A549 (cell line): ENCODE data around the gene GLOD4. TPM values are rescaled to one million over a fixed set of nuclear protein-coding genes. Genes with fewer than 3 reads are reported as not detected.

Experiments used
- ATAC-seq, 2 experiments: fragments of 200-7000 bp in 1 of 2; fragments of >200 bp in 1 of 2; cut with Nextera tagmentation in 1 of 2; cut with Tn5 transposase in 1 of 2; 3 replicates each; pipeline versions ENCODE4 v1.8.0 to v1.9.1; 2018 to 2020; ENCODE audit warnings: mild to moderate bottlenecking in 1 of 2, moderate library complexity in 1 of 2
- CTCF ChIA-PET: fragments of 300-600 bp; sonication (Branson Sonifier 250); formaldehyde crosslinking; extraction: SDS; loops from one replicate; lab custom pipeline; 2021; ENCODE audit warnings: antibody characterized with exemption, inconsistent platforms; lab: Yijun Ruan, JAX
- POLR2A ChIA-PET: fragments of 350-600 bp; formaldehyde crosslinking; extraction: SDS; loops from one replicate; lab custom pipeline; 2021; ENCODE audit warnings: antibody characterized with exemption, inconsistent platforms; lab: Yijun Ruan, JAX
- DNase-seq, 2 experiments: peaks; one replicate each; pipeline versions ENCODE4 v3.0.0 to v3.0.0-alpha.2; 2011 to 2016; ENCODE audit warnings: low read depth in 1 of 2, low spot score in 1 of 2
- FAIRE-seq: peaks from 2 replicates; lab custom pipeline; 2011; peaks lifted over from hg19 to GRCh38; lab: Jason Lieb, UNC
- H3K27ac ChIP-seq, 2 experiments: fragments of >200 bp; sonication (Bioruptor Twin); formaldehyde crosslinking; 3 replicates each; pipeline ENCODE4 v1.5.1; 2016 to 2017
- H3K4me1 ChIP-seq: fragments of >200 bp; sonication (Bioruptor Twin); formaldehyde crosslinking; 3 replicates; pipeline ENCODE4 v1.6.1; 2016
- H3K4me2 ChIP-seq: fragments of >200 bp; sonication (Bioruptor Twin); formaldehyde crosslinking; 3 replicates; pipeline ENCODE4 v1.6.1; 2016
- H3K4me3 ChIP-seq: fragments of >200 bp; sonication (Bioruptor Twin); formaldehyde crosslinking; 3 replicates; pipeline ENCODE4 v1.5.1; 2016
- H3K9me3 ChIP-seq: fragments of >200 bp; sonication (Bioruptor Twin); formaldehyde crosslinking; 3 replicates; pipeline ENCODE4 v1.6.1; 2016
- CBX2 ChIP-seq: fragments of 200-600 bp; sonication (generic); IDR thresholded peaks from 2 replicates; pipeline ENCODE4 v1.6.1; 2016; ENCODE audit warnings: low read depth, mild to moderate bottlenecking, borderline replicate concordance
- CHD2 ChIP-seq: fragments of 150-350 bp; IDR thresholded peaks from 2 replicates; pipeline ENCODE4 v1.6.1; 2014; ENCODE audit warnings: low read length; ENCODE audit not compliant: partially characterized antibody
- CHD4 ChIP-seq: fragments of 200-600 bp; sonication (generic); IDR thresholded peaks from 2 replicates; pipeline ENCODE4 v1.6.1; 2016; ENCODE audit warnings: antibody characterized with exemption, mild to moderate bottlenecking, borderline replicate concordance
- EHMT2 ChIP-seq: fragments of 200-600 bp; sonication (generic); IDR thresholded peaks from 2 replicates; pipeline ENCODE4 v1.6.1; 2016; ENCODE audit warnings: antibody characterized with exemption, low read depth, mild to moderate bottlenecking, moderate library complexity
- FOSB ChIP-seq: fragments of 250-450 bp; sonication (Bioruptor Pico); IDR thresholded peaks from 2 replicates; pipeline ENCODE4 v1.5.0; 2020; ENCODE audit warnings: mild to moderate bottlenecking, moderate library complexity
- FOXS1 ChIP-seq: fragments of 250-450 bp; sonication (Bioruptor Pico); IDR thresholded peaks from 2 replicates; pipeline ENCODE4 v1.5.0; 2020; ENCODE audit warnings: mild to moderate bottlenecking, moderate library complexity
- HES2 ChIP-seq: fragments of >200 bp; sonication (Bioruptor Twin); formaldehyde crosslinking; IDR thresholded peaks from 2 replicates; pipeline ENCODE4 v1.6.1; 2016
- HOXB13 ChIP-seq: fragments of 250-450 bp; sonication (Bioruptor Pico); IDR thresholded peaks from 2 replicates; pipeline ENCODE4 v1.5.0; 2020; ENCODE audit warnings: low read depth, mild to moderate bottlenecking, moderate library complexity
- HOXB5 ChIP-seq: fragments of 250-450 bp; sonication (Bioruptor Pico); IDR thresholded peaks from 2 replicates; pipeline ENCODE4 v1.5.0; 2020; ENCODE audit warnings: mild to moderate bottlenecking, moderate library complexity
- JUN ChIP-seq, 2 experiments: fragments of >200 bp; sonication (Bioruptor Twin); formaldehyde crosslinking; IDR thresholded peaks; 2 replicates in 1 of 2; 3 replicates in 1 of 2; pipeline ENCODE4 v1.6.1; 2016 to 2017
- KDM1A ChIP-seq: fragments of 200-600 bp; sonication (generic); IDR thresholded peaks from 2 replicates; pipeline ENCODE4 v1.6.1; 2016; ENCODE audit warnings: low read depth, mild to moderate bottlenecking
- MYC ChIP-seq: IDR thresholded peaks from 2 replicates; pipeline ENCODE4 v1.6.1; 2012; ENCODE audit warnings: mild to moderate bottlenecking, inconsistent platforms, low read length, improper control_type of control experiment, borderline replicate concordance
- NFE2L2 ChIP-seq: fragments of 150-350 bp; conservative IDR thresholded peaks from 2 replicates; pipeline ENCODE4 v1.6.1; 2014; ENCODE audit warnings: low read length
- NPAS2 ChIP-seq: fragments of 250-450 bp; sonication (Bioruptor Pico); IDR thresholded peaks from 2 replicates; pipeline ENCODE4 v1.8.0; 2022; ENCODE audit warnings: mild to moderate bottlenecking, moderate library complexity, borderline replicate concordance
- NR3C1 ChIP-seq: fragments of >200 bp; sonication (Bioruptor Twin); formaldehyde crosslinking; IDR thresholded peaks from 3 replicates; pipeline ENCODE4 v1.6.1; 2017
- PBX3 ChIP-seq: IDR thresholded peaks from 2 replicates; pipeline ENCODE4 v1.6.1; 2012
- POLR2A ChIP-seq: IDR thresholded peaks from 2 replicates; pipeline ENCODE4 v1.6.1; 2012; ENCODE audit warnings: mild to moderate bottlenecking, low read length
- RARB ChIP-seq: fragments of 250-450 bp; sonication (Bioruptor Pico); IDR thresholded peaks from 2 replicates; pipeline ENCODE4 v1.8.0; 2021; ENCODE audit warnings: mild to moderate bottlenecking, moderate library complexity
- TP53 ChIP-seq: fragments of 250-450 bp; sonication (Bioruptor Pico); IDR thresholded peaks from 2 replicates; pipeline ENCODE4 v1.5.0; 2021; ENCODE audit warnings: mild to moderate bottlenecking, moderate library complexity
- ZC3H11A ChIP-seq: fragments of 450-650 bp; IDR thresholded peaks from 2 replicates; pipeline ENCODE4 v1.6.1; 2014; ENCODE audit warnings: antibody characterized with exemption, mild to moderate bottlenecking
- ZFP36 ChIP-seq: fragments of 450-650 bp; IDR thresholded peaks from 2 replicates; pipeline ENCODE4 v1.6.1; 2014; ENCODE audit warnings: borderline replicate concordance; ENCODE audit not compliant: partially characterized antibody
- ZNF302 ChIP-seq: fragments of 250-450 bp; sonication (Bioruptor Pico); IDR thresholded peaks from 2 replicates; pipeline ENCODE4 v1.9.0; 2021; ENCODE audit warnings: inconsistent platforms, mild to moderate bottlenecking, moderate library complexity
- WGBS: methylation state at CpG from one replicate; pipeline ENCODE4 v1.1.6; 2017; ENCODE audit errors: missing lambda C conversion rate; 5-methylcytosine and 5-hydroxymethylcytosine counted together
- polyA plus RNA-seq, 4 experiments: library from polyadenylated mRNA; depleted of rRNA in 3 of 4; stranded (reverse); fragments of >200 nt; fragmentation: RNase III in 1 of 4; extraction: RNeasy Plus Mini Kit Qiagen cat#74134 plus additional on column Dnase treatment in 1 of 4; gene quantifications; 2 replicates in 3 of 4; 3 replicates in 1 of 4; pipeline ENCODE4 v1.2.3, GENCODE V29; 2011 to 2017
- TF ChIP-seq, protein P1 (sequence below): fragments of 150-350 bp; IDR thresholded peaks from 2 replicates; pipeline ENCODE4 v1.6.1; 2014; ENCODE audit warnings: low read depth, mild to moderate bottlenecking, low read length

The GLOD4 gene
- polyA plus RNA-seq, 2 of the 4 experiments (the other 2 are of a cell fraction): 133 to 141 TPM

DNA sequence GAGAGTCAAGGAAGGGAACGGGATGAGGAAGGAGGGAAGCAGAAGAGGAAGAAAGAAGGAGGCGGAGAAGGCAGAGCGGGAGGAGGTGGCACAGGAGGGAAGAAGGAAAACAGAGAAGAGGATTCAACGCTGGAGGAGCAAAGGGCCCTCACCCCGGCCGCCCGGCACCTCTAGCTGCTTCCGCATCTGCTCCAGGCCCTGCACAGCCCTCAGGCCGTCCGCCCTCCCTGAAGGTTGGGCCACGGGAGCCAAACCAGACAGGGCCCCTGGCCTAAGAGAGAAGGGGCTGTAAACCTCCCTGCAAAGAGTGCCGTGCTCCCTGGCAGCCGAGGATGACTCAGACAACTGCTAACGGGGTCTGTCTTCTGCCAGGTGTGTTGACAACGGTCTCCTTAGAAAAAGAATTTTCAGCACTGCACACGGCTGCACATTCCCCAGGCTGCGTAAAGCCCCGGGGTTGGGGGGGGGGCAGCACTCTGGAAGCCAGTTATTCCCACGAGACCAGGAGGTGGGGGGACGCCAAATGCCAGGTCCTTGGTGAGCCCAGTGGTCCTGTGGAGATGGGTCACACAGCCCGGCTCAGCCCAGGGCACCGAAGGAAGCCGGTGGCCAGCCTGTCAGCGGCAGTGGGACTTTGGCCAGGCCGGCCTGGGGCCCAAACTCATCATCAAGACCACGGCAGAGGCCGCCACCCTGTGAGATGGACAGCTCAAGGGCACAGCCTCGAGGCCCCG, 29.1 kb upstream of the GLOD4 start:
- ATAC-seq (no peak), FAIRE-seq (no peak), DNase-seq (no peak)
- ChIA-PET POLR2A (no interaction called here), CTCF (no interaction called here)
- Histone ChIP-seq H3K27ac (no peak overlapping the region), H3K4me3 (no peak overlapping the region), H3K4me1 (no peaks in the 10 kb centered on the region), H3K9me3 (no peaks in the 10 kb centered on the region), H3K4me2 (no peak overlapping the region)
- 79% methylated on average over 29 of the region's 29 CpGs for WGBS
- TF ChIP-seq HES2: no peak
- TF ChIP-seq TP53 (CRISPR knock-in tag): no peak
- TF ChIP-seq EHMT2: no peak
- TF ChIP-seq MYC: no peak
- TF ChIP-seq FOXS1 (CRISPR knock-in tag): no peak

DNA sequence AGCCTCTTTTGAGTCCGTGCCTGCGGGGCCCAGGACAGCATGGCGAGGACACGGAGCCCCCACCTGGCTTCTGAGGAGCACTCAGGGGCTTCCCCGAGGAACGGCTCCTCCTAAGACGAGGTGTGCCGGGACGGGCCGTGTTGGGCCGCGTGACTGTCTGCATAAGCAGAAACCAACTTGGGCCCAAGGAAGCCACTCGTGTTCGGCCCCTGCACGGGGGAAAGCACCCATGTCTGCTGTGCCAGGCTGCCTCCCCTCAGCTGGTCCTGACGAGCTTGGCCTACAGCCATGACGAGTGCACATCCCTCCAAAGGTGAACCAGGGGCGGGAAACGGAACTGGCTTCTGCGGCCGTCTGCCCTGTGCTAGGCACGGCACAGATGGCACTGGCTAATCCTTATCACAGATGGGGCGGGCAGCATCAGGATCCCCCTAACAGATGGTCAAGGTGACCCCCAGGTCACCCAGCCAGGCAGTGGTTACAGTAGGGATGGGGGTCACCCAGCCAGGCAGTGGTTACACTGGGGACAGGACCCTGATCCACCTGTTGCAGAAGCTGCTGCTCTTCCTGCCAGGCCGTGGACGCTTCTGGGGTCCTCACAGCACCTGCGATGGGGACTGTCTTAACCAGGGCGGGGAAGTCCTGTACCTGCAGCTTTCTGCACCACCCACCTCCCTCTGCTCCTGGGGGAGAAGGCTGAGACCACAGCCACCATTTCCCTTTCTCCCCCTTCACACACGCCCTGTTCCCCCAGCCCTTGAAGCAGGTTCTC, 25.6 kb upstream of the GLOD4 start:
- no peak overlapping the region for H3K4me2 ChIP-seq
- FAIRE-seq (no peak), ATAC-seq (no peak), DNase-seq (no peak)
- POLR2A ChIA-PET: no interaction called here
- H3K4me1 ChIP-seq: no peaks in the 10 kb centered on the region
- no peak overlapping the region for H3K27ac ChIP-seq
- no peaks in the 10 kb centered on the region for H3K9me3 ChIP-seq
- H3K4me3 ChIP-seq: no peak overlapping the region
- 85% methylated on average over 26 of the region's 28 CpGs for WGBS
- TF ChIP-seq, protein P1, sequence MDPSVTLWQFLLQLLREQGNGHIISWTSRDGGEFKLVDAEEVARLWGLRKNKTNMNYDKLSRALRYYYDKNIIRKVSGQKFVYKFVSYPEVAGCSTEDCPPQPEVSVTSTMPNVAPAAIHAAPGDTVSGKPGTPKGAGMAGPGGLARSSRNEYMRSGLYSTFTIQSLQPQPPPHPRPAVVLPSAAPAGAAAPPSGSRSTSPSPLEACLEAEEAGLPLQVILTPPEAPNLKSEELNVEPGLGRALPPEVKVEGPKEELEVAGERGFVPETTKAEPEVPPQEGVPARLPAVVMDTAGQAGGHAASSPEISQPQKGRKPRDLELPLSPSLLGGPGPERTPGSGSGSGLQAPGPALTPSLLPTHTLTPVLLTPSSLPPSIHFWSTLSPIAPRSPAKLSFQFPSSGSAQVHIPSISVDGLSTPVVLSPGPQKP: no peak
- TF ChIP-seq FOSB (no peak), KDM1A (no peak), HOXB5 (no peak), ZNF302 (CRISPR knock-in tag) (no peak), NPAS2 (no peak), EHMT2 (no peak), CHD4 (no peak), NFE2L2 (no peak), ZC3H11A (no peak), JUN (IDR thresholded peaks at IDR 0.05) (no peak), FOXS1 (CRISPR knock-in tag) (no peak)
- CTCF ChIA-PET: interaction anchor here (1.4 to 3.2 kb wide), 3 partner anchors 12 to 189 kb away, joined by 6 to 12 read pairs (median 11); partner anchors contain the start of genes NXN and TIMM22

DNA sequence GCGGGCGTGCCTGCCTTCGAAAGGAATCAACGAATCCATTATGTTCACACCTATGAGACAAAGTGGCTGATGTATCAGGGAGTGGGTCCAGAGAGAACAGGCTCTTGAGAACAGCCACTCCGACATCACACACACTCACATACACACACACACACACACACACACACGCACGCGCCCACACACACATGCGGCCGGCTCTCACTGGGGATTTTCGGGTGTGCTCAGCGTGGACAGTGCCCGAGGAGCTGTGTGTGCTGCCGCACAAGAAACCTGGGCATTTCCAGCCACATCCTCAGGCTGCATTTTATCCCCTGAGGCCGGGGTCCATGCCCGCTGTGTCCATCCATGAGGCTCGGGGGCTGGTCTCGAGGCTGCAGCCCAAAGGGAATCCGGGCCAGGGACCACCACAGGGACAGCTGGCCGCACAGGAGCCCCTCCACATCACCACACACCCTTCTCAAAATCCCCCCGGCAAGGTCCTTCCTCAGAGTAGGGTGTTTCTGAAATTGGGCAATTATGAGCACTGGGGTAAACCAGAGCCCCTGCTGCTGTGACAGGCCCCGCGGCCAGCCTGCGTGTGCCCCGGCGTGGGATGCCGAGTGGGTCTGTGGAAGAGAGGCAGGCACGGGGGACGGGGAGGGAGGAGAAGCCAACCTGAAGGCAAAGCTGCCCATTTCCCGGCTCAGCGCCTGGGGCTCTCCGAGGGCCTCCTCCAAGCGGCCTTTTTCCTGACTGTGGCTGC, 24.9 kb upstream of the GLOD4 start:
- no peak for TF ChIP-seq CHD2
- TF ChIP-seq ZFP36: no peak
- no peak for TF ChIP-seq NPAS2
- no peak for TF ChIP-seq HOXB13
- no peak for TF ChIP-seq RARB (CRISPR knock-in tag)
- TF ChIP-seq CBX2: no peak
- TF ChIP-seq POLR2A: no peak
- TF ChIP-seq HOXB5: no peak
- no peak for TF ChIP-seq PBX3
- no peak for TF ChIP-seq NR3C1
- ChIA-PET POLR2A (no interaction called here), CTCF (interaction anchor here (2.0 to 3.6 kb wide), 2 partner anchors 12 to 173 kb away, joined by 12 to 24 read pairs; partner anchors contain the start of gene NXN)
- Histone ChIP-seq H3K27ac (no peak overlapping the region), H3K4me3 (no peak overlapping the region), H3K4me2 (no peak overlapping the region), H3K4me1 (no peaks in the 10 kb centered on the region), H3K9me3 (no peaks in the 10 kb centered on the region)
- no peak for DNase-seq
- no peak for FAIRE-seq
- no peak; a peak in 1 of 6 replicates for ATAC-seq
- WGBS: 80% methylated on average over 30 of the region's 33 CpGs
